GM10248 (cell line): Measurements from ENCODE around the gene UBALD2.

ENCODE experiments used
- CTCF ChIA-PET: fragments of 300-600 bp; sonication (Branson Sonifier 250); formaldehyde crosslinking; extraction: SDS; loops from one replicate; lab custom pipeline; 2021; ENCODE audit warnings: antibody characterized with exemption; lab: Yijun Ruan, JAX
- POLR2A ChIA-PET: fragments of 350-650 bp; sonication (Branson Sonifier 250); formaldehyde crosslinking; extraction: SDS; loops from one replicate; lab custom pipeline; 2020; ENCODE audit warnings: antibody characterized with exemption; lab: Yijun Ruan, JAX
- DNase-seq: peaks from one replicate; pipeline ENCODE4 v3.0.0; 2012; ENCODE audit errors: extremely low spot score
- TF ChIP-seq, protein P1 (sequence below): IDR thresholded peaks from 2 replicates; pipeline ENCODE4 v1.5.1; 2012; ENCODE audit warnings: mild to moderate bottlenecking, low read depth; ENCODE audit errors: extremely low read depth, missing control alignments, control extremely low read depth

UBALD2 gene

DNA sequence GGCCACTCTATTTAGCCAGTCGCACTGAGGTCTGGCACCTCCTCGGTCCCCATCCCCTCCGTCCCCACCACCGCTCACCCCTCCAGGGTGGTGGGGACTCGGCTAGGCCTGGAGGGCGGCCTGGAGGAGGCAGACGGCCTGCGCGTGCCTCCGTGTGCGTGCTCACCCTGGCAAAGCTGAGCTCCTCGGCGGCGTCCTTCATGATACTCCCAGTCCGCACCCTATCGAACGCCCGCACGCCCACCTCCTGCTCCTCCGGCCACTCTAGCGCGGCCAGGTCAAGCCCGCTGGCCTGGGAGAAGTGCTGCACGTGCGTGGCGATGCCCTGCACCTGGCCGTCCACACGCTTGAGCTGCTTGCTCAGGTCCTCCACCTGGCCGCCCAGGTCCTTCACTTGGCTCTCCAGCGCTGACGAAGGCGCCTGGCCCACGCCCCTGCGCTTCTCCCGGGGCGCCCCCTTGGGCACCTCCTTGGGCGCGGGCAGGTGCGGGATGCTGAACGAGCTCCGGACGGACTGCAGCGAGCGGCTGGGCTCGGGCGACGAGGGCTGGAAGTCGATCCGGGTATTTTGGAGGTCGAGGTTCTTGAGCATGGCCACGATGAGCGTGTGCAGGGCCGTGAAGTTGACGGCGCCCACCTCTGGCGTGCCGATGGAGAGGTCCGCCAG is 42.3 kb downstream of the UBALD2 start:
- TF ChIP-seq, protein P1, sequence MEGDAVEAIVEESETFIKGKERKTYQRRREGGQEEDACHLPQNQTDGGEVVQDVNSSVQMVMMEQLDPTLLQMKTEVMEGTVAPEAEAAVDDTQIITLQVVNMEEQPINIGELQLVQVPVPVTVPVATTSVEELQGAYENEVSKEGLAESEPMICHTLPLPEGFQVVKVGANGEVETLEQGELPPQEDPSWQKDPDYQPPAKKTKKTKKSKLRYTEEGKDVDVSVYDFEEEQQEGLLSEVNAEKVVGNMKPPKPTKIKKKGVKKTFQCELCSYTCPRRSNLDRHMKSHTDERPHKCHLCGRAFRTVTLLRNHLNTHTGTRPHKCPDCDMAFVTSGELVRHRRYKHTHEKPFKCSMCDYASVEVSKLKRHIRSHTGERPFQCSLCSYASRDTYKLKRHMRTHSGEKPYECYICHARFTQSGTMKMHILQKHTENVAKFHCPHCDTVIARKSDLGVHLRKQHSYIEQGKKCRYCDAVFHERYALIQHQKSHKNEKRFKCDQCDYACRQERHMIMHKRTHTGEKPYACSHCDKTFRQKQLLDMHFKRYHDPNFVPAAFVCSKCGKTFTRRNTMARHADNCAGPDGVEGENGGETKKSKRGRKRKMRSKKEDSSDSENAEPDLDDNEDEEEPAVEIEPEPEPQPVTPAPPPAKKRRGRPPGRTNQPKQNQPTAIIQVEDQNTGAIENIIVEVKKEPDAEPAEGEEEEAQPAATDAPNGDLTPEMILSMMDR = no peak
- ChIA-PET POLR2A (no interaction called here), CTCF (interaction anchor here (0.8 to 4.3 kb wide), 8 partner anchors 7 to 293 kb away, joined by 3 to 25 read pairs (median 3); partner anchors contain the start of gene PRPSAP1)
- DNase-seq = no peak

DNA sequence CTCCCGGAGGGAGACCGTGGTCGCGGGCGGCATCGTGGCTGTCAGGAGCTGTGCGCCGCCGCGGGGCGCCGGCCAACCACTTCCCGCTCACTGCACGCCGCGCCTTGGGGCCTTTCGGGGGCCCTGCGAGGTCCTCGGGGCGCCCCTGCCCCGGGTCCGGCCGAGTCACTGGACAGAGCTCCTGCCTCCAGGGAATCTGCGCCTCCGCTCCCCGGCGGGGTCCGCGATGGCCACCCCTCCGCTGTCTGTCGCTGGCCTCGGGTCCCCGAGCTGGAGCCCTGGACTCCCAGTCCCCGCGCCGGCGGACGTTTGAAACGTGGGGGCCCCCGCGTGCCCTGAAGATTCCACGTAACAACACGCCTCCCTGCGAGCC is 42.8 kb downstream of the UBALD2 start, which contains the start of gene QRICH2:
Gene QRICH2 (minus strand): TSS at position 311 of the 373 bp plus-strand sequence. CDS start 278 bp downstream, at position 33.
- DNase-seq = no peak
- POLR2A ChIA-PET = no interaction called here
- CTCF ChIA-PET = interaction anchor here (0.8 to 4.3 kb wide), 7 partner anchors 8 to 294 kb away, joined by 3 to 25 read pairs (median 3); partner anchors contain the start of gene PRPSAP1
- TF ChIP-seq, protein P1 = no peak

DNA sequence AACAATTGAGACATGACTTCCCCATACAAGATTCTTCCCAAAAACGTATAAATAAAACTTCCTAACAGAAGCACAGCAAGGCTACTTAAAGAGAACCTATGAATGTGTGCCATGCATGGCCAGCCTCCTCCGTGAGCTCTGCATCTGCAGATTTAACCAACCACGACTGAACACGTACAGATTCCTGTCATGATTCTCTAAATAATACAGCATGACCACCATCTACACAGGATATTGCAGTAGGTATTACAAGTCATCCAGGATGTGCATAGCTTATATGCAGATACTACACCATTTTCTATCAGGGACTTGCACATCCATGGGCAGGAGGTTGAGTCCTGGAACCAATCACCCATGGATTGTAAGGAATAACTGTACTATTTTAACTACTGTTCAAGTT is 44.3 kb downstream of the UBALD2 start:
- TF ChIP-seq, protein P1 = no peak
- CTCF ChIA-PET = interaction anchor here (0.7 to 4.3 kb wide), 5 partner anchors 9 to 198 kb away, joined by 3 to 25 read pairs (median 7); no protein-coding TSS in a partner anchor
- no peak for DNase-seq
- POLR2A ChIA-PET = no interaction called here

DNA sequence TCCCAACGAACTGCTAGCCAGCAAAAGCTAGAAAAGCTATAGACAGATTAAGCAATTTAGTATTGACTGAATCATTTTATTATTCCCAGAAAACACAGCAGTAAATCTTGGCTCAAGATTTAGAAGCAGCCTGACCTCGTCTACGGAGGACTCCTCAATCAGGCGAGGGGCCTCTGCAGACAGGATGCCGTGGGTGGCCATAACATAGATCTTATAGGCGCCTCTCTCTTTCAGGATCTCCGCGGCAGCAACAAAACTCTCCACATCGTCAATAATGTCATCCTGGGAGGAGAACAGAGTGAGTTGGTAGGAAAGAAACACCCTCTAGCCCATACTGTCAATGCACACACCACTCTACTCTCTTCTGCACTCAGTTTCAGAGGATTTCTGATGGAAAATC is 47.6 kb downstream of the UBALD2 start:
- POLR2A ChIA-PET = no interaction called here
- CTCF ChIA-PET = interaction anchor here (0.9 to 1.0 kb wide), 4 partner anchors 12 to 369 kb away, joined by 3 to 4 read pairs (median 3); no protein-coding TSS in a partner anchor
- TF ChIP-seq, protein P1 = no peak
- no peak for DNase-seq

DNA sequence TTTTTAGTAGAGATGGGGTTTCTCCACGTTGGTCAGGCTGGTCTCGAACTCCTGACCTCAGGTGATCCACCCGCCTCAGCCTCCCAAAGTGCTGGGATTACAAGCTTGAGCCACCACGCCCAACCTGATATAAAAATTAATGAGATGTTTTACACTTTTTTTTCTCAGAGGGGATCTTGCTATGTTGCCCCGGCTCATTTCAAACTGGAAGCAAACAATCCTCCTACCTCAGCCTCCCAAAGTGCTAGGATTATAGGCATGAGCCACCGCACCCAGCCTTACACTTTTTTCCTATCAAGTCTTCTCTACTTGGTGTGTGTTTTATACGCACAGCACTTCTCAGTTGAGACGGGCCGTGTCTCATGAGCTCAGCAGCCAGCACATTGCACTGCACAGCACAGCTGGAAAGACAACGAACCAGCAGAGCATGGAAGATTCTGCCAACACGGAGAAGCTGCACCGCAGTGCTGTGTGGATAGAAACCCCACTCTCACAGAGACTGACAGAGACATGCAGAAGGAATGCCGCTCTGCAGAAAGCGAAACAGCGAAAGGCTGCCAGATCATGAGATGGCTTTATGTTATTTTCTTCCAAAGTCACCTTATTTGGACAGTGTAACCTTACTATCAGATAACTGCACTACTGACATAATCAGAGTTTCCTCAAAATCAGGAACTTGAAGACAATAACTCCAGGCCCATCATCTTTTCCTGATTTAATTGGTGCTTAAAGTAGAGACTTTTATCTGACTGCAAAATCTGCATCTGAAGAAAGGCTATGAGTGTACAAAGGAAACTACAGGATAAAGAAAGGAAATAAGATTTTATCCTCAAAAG is 49.5 kb downstream of the UBALD2 start:
- TF ChIP-seq, protein P1 = no peak
- ChIA-PET POLR2A (interaction anchor here (0.7 kb wide), 1 partner anchor 185 kb away, joined by 10 read pairs; no protein-coding TSS in a partner anchor), CTCF (interaction anchor here (1.4 to 1.8 kb wide), 2 partner anchors 11 to 15 kb away, joined by 4 to 5 read pairs; no protein-coding TSS in a partner anchor)
- no peak for DNase-seq

DNA sequence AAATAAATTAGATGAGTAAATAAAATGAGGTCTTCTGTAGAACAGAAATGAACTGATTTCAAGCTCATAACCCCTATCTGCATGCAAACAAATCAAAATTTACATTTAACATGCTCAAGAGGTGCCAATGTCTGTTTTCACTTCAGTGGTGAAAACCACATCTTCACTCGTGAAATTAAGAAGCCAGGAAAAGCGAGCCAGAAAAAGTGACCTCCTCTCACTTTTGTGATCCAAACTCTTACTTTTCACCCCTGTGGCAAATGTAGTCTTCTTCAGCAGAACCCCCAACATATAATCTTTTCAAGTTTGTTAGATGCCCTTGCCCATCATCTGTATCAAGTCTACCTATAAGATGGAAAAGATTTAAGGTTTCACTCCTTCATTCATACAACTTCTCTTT is 52.4 kb downstream of the UBALD2 start:
- TF ChIP-seq, protein P1 = no peak
- POLR2A ChIA-PET = no interaction called here
- CTCF ChIA-PET = interaction anchor here (0.9 kb wide), 1 partner anchor 69 kb away, joined by 4 read pairs; no protein-coding TSS in a partner anchor
- no peak for DNase-seq
